GM12892 (cell line): ENCODE data around the gene FAM53A.

Experiments
- DNase-seq: peaks from one replicate; pipeline ENCODE4 v3.0.0; 2011; ENCODE audit not compliant: insufficient read length
- FAIRE-seq: peaks from 2 replicates; lab custom pipeline; 2011; peaks lifted over from hg19 to GRCh38; lab: Jason Lieb, UNC
- POLR2A ChIP-seq: IDR thresholded peaks from 2 replicates; pipeline ENCODE4 v1.6.1; 2011; ENCODE audit warnings: low read depth, low read length, control low read depth
- POLR2AphosphoS5 ChIP-seq: IDR thresholded peaks from 2 replicates; pipeline ENCODE4 v1.6.1; 2011; ENCODE audit warnings: low read depth, low read length, control low read depth
- TAF1 ChIP-seq: IDR thresholded peaks from 2 replicates; pipeline ENCODE4 v1.6.1; 2011; ENCODE audit warnings: low read depth, mild to moderate bottlenecking, control low read depth, low read length, borderline replicate concordance

FAM53A gene

DNA sequence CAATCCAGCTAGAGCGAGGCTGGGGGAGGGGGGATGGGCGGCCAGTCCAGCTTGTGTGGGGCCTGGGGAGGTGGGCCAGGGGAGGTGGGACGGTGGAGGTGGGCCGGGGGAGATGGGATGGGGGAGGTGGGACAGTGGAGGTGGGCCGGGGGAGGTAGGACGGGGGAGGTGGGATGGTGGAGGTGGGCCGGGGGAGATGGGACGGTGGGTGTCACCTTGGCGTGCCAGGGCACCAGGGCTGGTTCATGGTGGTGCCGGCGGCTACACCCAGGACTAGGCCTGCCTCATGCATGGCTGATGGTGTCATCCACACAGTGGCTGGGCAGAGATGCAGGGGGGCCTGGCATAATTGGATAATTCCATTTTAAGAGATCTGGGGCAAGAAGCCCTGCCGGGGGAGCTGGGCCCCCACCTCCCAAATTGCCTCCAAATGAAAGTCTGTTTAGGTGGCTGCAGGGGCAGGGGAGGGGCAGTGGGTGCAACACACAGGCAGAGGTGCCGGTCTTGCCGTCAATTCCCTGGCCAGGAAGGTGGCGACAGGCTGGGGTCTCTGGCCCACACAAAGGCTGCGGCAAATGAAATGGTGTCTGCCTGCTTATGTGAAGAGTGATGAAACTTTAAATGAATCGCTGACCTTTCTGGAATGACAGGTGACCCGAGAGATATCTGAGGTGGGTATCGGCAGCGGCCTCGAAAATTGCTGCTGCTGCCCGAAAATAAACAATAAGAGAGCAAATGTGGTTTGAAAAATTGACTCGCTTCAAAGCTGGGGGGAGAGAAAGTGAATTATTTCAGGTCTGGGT lies 82.1 kb downstream of the FAM53A start:
- no peak for FAIRE-seq
- DNase-seq = no peak
- no peak for TF ChIP-seq TAF1
- no peak for TF ChIP-seq POLR2AphosphoS5
- TF ChIP-seq POLR2A = no peak

DNA sequence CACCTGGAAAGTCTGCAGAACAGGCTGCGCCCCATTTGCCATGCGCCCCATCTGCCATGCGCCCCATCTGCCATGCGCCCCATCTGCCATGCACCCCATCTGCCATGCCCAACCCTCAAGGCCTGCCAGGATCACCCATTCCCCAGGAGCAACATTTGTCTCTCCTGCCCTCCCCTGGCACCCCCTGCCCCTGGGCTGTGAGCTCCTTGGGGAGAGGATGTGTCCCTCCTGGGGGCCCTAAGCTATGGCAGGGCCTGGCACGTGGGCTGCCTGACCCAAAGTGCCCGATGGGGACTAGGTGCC lies 82.6 kb downstream of the FAM53A start:
- DNase-seq = no peak
- FAIRE-seq = no peak
- no peak for TF ChIP-seq TAF1
- no peak for TF ChIP-seq POLR2A
- no peak for TF ChIP-seq POLR2AphosphoS5

DNA sequence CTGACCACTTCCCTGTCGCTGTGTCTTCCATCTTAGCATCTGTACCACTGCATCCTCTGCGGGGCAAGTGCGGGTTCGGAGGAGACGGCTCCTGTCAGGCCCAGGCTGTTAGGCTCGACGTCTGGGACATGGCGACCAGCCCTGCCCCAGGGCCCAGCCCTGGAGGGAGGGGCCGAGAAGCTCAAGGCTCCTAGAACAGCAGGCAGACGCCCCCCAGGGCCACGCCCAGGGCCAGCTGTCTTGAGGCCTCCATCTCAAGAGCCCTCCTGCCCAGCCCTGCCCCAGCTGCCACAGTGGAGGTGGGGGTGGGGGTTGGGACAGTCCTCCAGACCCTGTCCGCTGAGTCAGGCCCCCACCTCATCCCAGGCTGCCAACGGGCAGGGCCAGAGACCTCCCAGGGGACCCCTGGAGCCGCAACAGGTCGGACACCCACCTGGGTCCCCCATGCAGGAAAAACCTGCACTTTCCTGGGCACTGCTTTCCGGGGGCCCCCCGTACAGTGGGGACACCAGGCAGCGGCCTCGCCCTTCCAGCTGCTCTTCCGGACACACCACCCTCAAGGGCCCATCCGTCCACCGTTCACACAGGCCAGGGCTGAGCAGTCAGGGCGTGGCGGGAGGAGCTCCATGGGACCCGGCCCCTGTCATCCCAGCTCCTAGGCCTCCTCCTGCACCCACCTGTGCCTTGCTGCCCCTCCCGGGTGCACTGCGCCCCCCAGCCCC lies 83.1 kb downstream of the FAM53A start:
- DNase-seq = no peak
- FAIRE-seq = no peak
- TF ChIP-seq POLR2A = no peak
- no peak for TF ChIP-seq TAF1
- no peak for TF ChIP-seq POLR2AphosphoS5

DNA sequence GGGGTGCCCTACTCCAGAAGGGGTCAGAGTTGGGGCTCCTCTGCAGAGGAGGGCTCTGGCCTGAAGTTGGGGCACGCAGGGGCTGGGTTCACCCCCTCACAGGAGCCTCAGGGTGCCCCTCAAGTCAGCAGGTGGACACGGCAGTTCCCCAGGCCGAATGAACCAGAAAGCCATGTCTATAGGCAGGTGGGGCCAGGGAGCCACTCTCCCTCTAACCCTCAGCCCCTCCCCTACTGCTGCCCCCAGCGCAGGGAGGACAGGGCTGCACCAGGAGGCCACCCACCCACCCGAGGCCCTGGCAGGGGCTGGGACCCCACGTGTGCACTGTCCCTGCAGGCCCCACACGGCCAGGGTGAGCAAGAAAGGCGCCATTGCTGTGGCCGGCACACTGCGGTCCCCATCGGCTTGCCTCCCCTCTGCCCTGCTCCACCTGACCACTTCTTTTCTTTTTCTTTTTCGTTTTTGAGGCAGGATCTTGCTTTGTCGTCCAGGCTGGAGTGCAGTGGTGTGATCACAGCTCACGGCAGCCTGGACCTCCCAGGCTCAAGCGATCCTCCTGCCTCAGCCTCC lies 83.8 kb downstream of the FAM53A start:
- no peak for FAIRE-seq
- no peak for DNase-seq
- TF ChIP-seq TAF1 (no peak), POLR2AphosphoS5 (no peak), POLR2A (no peak)

DNA sequence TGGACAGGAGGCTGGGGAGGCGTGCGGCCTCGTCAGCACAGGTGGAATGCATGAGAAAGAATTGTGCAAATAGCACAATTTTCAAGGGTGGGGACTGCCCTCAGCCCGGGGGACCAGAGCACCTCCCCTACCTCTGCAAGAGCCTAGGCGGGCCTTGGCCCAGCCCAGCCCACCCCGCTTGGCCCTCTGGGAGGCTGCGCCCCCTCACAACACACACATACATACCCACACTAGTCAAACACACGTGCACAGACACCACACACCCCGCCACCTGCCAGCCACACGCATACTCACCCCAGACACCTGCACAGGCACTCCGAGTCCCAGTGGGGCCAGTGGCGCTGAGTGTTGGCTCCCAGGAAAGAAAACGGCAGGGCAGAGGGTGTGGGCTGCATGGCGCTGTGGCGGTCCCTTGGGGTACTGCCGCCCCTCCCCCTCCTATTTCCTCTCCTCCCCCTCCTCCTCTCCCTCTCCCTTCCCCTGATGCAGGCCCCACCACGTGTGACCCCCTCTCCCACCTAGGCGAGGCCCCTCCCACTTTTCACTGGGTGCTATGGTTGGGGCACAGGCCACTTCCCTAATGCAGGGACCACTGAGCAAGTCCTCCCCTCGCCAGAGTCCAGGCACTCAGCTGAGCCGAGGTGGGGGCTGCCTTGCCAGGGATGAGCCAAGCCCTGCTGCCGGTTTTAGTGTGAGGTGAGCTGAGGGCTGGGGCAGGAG lies 84.5 kb downstream of the FAM53A start:
- TF ChIP-seq TAF1 = no peak
- no peak for TF ChIP-seq POLR2A
- no peak for TF ChIP-seq POLR2AphosphoS5
- FAIRE-seq (no peak), DNase-seq (no peak)

DNA sequence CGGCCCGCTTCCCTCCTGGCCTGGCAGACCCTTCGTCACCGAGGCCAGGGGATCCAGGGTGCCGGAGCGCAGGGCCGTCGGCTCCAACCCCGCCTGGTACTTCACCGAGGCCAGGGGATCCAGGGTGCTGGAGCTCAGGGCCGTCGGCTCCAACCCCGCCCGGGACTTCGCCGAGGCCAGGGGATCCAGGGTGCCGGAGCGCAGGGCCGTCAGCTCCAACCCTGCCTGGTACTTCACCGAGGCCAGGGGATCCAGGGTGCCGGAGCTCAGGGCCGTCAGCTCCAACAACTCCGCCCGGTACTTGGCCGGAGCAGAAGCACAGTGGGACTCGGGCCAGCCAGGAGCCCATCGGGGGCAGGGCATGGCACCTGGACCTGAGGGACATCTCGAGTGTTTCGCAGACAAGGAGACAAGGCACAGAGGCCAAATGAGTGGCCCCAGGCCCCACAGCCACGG lies 85.1 kb downstream of the FAM53A start:
- FAIRE-seq = no peak
- no peak for TF ChIP-seq POLR2A
- no peak for DNase-seq

DNA sequence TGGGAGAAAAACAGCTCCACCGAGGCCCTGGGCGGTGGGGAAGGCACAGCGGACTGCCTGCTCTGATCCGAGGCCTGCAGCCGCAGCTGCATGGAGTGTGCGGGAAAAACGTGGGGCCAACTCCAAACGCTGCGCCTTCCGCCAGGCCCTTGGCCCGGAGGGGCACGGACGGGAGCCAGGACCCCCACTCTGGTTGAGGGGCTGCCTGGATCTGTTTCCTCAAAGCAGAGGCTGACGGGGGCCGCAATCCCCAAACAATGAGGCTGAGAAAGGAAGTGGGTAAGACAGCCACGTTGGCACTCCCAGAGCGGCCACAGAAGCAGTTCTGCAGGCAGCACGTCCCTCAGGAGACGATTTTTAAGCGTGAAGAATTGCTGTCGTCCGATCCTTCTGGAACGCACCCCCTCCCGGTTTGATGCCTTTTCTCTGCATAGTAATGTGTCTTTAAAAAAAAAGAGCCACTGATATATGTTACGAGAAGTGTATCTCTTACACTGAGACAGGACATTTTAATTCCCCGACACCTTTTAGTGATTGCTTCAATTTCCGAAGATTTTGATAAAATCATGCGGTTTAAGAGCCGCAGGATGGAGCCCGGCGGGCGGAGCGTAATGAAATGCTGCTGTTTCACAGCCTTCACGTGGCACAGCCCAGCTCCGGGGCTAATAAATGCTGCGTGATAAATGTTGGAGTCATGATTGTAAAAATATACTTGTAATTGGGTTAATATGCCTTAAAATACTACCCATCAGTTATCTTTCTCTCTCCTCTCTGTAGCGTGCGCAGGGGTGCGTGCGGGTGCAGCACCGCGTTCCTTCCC lies 85.7 kb downstream of the FAM53A start:
- TF ChIP-seq TAF1 (no peak), POLR2A (no peak), POLR2AphosphoS5 (no peak)
- no peak for FAIRE-seq
- DNase-seq = no peak

DNA sequence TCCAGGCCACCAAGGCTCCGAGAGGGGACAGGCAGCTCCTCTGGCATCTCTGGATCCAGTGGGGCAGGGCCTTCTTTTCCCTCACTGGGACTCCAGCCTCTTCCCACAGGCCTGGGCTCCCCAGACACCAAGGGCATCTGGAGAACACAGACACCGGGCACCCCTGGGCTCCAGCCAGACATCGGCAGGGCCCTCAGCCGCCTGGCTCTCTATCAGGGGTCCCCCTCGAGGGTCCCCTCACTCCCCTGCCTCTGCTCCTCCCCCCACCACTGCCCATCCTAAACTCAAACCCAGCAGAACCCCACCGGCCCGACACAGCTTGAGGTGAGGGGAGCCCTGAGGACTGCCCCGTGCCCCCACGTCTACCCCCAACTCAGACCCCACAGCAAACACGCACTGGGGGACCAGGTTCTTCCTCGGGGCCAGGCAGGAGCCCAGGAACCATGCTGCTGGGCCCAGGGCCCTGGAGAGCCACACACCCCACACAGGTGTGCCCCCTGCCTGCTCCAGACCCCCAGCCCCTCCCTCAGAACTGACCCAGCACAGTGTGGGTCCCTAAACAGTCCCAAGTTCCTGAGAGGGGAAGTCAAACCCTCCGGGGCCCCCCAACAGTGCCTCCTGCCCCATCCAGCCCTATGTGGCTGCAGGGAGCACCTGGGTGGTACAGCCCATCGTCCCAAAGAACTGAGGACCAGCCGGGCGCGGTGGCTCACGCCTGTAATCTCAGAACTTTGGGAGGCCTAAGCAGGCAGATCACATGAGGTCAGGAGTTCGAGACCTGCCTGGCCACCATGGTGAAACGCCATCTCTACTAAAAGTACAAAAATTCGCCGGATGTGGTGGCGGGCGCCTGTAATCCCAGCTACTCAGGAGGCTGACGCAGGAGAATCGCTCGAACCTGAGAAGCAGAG lies 86.8 kb downstream of the FAM53A start:
- no peak for FAIRE-seq
- TF ChIP-seq TAF1 (no peak), POLR2AphosphoS5 (no peak), POLR2A (no peak)

DNA sequence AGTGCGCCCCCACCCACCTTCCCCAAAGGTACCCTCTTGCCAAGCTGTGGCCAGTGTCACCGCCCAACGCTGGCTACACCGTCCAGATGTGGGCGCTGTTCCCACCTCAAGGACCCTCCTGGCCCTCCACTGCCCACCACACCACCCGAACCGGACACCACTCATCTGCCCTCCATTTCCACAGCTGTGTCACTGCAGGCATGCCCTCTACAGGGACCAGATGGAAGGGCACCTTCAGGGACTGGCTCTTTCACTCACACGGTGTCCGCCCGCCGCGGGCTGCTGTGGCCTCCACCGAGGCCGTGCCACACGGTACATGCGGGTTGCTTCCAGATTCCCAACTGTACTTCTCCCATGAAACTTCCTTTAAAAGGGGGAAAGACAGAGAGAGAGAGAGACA lies 87.7 kb downstream of the FAM53A start:
- no peak for DNase-seq
- TF ChIP-seq POLR2AphosphoS5 (no peak), POLR2A (no peak), TAF1 (no peak)
- FAIRE-seq = no peak

More for the DNA sequence above, 86.8 kb downstream of the FAM53A start:
- no peak for DNase-seq

DNA sequence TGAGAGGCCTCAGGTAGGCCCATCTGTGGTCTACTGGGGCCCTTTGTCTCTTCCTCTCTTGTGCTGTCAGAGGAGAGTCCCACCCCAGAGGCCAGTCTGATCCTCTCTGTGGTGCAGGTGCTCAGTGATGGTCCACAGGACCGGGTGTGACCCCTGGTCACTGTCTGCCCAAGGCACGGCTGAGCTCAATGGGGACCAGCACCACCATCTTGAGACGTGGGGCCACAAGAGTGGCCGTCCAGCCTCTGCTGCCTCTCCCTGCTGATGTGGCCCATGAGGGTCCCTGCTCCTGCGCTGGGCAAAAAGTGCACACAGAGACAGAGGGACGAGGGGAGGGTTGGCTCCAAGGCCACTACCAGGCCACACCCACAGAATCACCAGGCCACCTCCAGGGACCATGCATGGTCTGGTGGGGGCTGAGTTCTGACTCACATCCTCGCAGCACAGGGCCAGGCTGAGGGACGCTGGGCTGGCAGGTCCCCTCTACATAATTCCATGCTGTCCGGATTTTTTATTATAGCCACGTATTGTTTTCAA lies 88.3 kb downstream of the FAM53A start:
- FAIRE-seq (no peak), DNase-seq (no peak)
- TF ChIP-seq TAF1 = no peak
- no peak for TF ChIP-seq POLR2A
- no peak for TF ChIP-seq POLR2AphosphoS5
